GM12891 (cell line): Measurements from ENCODE around the gene FTO.

Experiments used
- DNase-seq: peaks from one replicate; pipeline ENCODE4 v3.0.0; 2011; ENCODE audit warnings: low spot score; ENCODE audit not compliant: insufficient read length
- FAIRE-seq: peaks from 2 replicates; lab custom pipeline; 2011; peaks lifted over from hg19 to GRCh38; lab: Jason Lieb, UNC
- PAX5 ChIP-seq: IDR thresholded peaks from 2 replicates; pipeline ENCODE4 v1.6.1; 2011; ENCODE audit warnings: low read length, moderate library complexity, mild to moderate bottlenecking; ENCODE audit not compliant: insufficient read depth, severe bottlenecking
- POLR2A ChIP-seq: IDR thresholded peaks from 2 replicates; pipeline ENCODE4 v1.6.1; 2011; ENCODE audit warnings: low read depth, low read length, control low read depth
- POLR2AphosphoS5 ChIP-seq: IDR thresholded peaks from 2 replicates; pipeline ENCODE4 v1.6.1; 2011; ENCODE audit warnings: low read depth, low read length, control low read depth
- POU2F2 ChIP-seq: IDR thresholded peaks from 2 replicates; pipeline ENCODE4 v1.6.1; 2011; ENCODE audit warnings: low read depth, mild to moderate bottlenecking, control low read depth, low read length, moderate library complexity
- SPI1 ChIP-seq: IDR thresholded peaks from 2 replicates; pipeline ENCODE4 v1.6.1; 2011; ENCODE audit warnings: low read depth, low read length, control low read depth
- TAF1 ChIP-seq: IDR thresholded peaks from 2 replicates; pipeline ENCODE4 v1.6.1; 2011; ENCODE audit warnings: low read depth, low read length, control low read depth

Gene FTO

DNA sequence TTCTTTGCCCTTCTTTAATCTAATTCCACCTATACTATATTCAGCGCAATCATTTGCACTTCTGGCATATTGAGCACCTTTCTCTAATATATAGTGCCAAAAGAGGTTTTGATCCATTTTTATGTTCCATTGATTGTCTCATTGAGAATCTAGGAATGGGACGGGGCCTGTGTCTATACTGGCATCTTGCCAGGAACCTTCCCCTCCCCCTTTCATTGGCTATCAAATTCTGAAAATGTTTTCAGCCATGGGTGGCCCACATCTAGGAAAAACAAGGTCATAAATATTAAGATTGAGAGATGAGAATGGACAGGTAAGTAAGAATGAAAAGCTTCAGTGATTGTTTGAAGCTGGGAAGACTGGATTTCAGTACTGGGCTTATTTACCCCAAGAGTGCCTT is 159.9 kb downstream of the FTO start:
- TF ChIP-seq POU2F2 (no peak), POLR2AphosphoS5 (no peak), POLR2A (no peak), PAX5 (no peak), SPI1 (no peak), TAF1 (no peak)
- no peak for FAIRE-seq
- DNase-seq, result no peak

DNA sequence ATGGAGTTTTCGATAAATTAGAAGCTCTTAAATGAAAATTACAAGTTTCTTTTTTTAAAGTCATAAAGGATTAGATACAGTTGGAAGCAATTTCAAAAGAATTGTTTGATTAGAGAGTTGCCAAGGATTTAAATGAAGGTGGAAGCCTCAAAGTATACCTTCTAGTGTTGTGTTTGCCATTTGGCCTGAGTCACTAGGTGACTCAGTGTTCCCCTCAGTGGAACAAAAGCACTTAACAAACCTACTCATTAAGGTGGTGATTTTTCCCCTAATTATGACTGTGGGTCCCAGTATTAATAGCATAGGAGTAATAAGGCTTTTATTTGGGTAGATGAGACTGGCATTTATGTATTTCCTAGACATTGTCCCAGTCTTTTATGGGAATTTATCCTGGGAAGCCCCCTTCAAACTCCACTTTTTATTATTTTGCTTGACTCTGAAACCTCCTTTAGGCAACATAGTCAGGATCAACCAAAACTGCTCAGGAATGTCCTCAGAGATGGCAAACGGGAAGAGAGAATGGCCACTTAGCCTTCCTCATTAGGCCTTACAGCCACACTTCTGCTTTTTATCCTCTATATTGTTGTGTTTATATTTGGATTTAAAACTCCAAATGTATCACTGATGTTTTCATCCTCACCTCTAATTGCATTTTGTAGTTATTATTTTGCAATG is 161.0 kb downstream of the FTO start:
- no peak for DNase-seq
- FAIRE-seq, result peak; percentile 40
- TF ChIP-seq POU2F2, result no peak
- no peak for TF ChIP-seq POLR2AphosphoS5
- TF ChIP-seq POLR2A, result no peak
- TF ChIP-seq PAX5, result no peak
- TF ChIP-seq TAF1, result no peak
- TF ChIP-seq SPI1, result peak; percentile 69

DNA sequence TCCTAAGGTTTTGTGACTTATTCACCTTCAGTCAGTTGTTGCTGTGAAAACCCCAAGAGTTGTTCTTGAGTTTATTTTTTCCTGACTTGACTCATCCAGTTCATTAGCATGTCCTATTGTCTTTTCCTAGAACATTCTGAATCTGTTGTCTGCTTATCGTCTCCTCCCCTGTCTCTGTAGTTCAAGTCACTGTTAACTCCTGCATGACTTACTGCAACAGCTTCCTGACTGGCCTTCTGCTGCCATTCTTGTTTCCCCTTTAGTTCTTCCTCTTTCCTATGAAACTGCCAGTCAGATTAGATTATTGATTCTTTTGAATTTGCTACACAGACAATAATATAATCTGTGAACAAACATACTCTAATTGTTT is 161.5 kb downstream of the FTO start:
- peak; percentile 61 for FAIRE-seq
- no peak for TF ChIP-seq TAF1
- TF ChIP-seq PAX5, result no peak
- TF ChIP-seq POLR2AphosphoS5, result no peak
- TF ChIP-seq POLR2A, result no peak
- TF ChIP-seq POU2F2, result no peak
- no peak for TF ChIP-seq SPI1
- no peak for DNase-seq

DNA sequence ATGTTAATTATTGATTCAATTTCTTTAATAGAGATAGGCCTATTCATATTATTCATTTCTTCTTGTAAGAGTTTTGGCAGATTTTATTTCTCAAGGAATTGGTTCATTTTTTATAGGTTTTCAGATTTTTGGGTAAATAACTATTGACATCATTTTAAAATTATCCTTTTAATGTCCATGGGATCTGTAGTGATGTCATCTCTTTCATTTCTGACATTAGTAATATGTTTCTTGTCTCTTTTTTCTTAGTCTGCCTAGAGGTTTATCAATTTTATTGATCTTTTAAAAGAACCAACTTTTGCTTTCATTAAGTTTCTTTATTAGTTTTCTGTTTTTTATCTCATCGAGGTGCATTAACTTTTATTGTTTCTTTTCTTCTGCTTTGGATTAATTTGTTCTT is 162.6 kb downstream of the FTO start:
- FAIRE-seq (no peak), DNase-seq (no peak)
- no peak for TF ChIP-seq POU2F2
- TF ChIP-seq POLR2AphosphoS5, result no peak
- TF ChIP-seq TAF1, result no peak
- TF ChIP-seq PAX5, result no peak
- no peak for TF ChIP-seq SPI1
- no peak for TF ChIP-seq POLR2A

DNA sequence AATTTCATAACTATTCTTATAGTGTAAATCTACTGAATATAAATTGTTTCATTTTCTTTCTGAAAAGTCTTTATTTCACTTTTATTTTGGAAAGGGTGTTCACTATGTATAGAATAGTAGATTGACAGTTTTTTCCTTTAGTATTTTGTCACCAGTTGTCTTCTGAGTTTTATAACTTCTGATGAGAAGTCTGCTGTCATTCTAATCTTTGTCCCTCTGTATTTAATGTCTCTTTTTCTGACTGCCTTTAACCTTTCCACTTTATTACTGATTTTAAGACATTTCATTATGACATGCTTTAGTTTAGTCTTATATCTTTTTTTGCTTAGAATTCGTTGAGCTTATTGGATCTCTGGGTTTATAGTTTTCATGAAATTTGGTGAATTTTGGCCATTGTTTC is 166.9 kb downstream of the FTO start:
- TF ChIP-seq POLR2A, result no peak

DNA sequence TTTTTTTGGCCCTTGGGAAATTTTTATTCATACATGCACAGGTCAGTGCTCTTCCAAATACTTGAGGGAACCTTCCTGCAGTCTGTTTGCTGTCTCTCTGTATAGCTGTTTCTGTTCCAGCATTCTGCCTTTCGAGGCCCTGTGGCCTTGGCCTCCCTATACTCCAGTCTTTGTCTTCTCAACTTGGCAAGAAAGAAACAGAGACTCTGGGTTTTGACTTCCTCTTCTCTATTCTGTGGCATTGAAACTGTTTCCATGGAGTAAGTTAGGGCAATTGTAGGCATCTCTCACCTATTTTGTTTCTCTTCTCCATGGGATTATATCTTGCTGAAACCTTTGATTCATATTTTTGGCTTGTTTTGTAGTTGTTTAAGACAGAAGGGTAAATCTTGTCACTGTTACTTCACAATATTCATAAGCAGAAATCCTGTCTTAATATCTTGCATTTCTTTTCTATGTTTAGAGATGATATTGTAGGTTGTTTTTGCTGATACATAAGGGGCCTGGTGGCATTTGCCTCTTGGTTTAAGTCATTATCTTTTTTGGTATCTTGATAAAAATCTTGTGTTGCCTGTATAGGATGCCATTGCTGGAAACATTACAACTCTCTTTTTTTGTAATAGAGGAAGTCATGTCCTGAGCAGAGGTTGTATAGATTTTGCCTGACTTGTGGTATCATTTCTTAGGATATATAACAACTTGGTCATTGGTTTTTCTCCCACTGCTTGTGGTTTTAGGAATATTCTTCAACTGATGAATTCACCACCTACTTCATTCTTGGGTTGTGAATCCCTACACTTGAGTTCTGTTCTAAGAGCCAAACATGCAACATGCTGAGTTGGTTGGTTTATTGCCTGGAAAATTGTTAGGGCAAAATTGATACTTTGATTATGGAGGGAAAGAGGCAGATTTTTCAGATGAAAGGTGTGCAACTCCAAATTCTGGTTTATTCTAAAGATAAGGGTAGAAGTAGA is 168.6 kb downstream of the FTO start:
- no peak for DNase-seq
- TF ChIP-seq SPI1, result peak; percentile 44
- TF ChIP-seq TAF1, result no peak
- no peak for TF ChIP-seq POU2F2
- FAIRE-seq, result no peak

More for the DNA sequence above, 166.9 kb downstream of the FTO start:
- FAIRE-seq (no peak), DNase-seq (no peak)

DNA sequence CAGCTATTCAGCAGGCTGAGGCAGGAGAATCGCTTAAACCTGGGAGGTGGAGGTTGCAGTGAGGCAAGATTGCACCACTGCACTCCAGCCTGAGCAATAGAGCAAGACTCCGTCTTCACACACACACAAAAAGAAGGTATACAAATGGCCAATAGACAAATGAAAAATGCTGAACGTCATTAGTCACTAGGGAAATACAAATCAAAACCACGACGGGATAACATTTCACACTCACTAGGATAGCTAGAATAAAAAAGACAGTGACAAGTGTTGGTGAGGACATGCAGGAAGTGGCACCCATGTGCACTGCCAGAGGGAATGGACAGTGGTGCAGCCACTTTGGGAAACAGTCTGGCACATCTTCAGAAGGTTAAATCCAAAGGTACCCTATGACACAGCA is 172.9 kb downstream of the FTO start:
- DNase-seq (no peak), FAIRE-seq (no peak)
- no peak for TF ChIP-seq SPI1
- no peak for TF ChIP-seq POLR2A
- TF ChIP-seq POLR2AphosphoS5, result no peak
- TF ChIP-seq PAX5, result no peak
- no peak for TF ChIP-seq POU2F2
- TF ChIP-seq TAF1, result no peak

DNA sequence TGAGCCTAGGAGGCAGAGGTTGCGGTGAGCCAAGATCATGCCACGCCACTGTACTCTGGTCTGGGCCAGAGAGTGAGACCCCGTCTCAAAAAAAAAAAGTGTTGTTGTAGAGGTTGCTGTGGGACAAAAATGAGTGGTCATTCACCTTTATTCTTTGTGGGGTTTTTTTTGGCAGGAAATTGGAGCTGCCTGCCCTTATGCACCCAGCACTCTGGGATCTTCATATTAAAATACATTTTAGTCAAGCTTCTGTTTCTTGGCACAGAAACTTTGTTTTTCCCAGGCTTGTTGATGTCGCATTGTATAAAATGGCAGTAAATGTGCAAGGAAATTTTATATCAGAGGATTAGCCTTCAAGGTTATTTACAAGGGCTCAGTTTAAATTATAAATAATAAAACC is 174.3 kb downstream of the FTO start:
- FAIRE-seq (no peak), DNase-seq (no peak)
- no peak for TF ChIP-seq SPI1

DNA sequence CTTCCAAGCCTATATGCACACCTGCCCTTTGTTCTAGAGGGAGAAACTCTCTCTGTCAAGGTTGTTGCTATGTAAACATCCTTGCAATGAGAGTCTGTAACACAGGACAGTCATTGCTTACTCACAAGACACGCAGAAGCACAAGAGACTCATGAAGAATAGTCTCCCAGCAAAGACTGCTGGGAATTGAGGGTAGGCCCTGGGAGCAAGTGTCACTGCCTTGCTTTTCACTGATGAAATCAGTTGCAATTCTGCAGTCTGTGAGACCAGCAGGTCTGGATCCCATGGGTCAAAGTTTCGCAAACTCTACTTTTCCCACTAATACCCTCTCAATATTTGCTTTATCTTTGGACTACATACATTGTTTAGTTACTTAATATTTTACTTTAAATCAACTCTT is 177.4 kb downstream of the FTO start:
- no peak for FAIRE-seq
- TF ChIP-seq POLR2AphosphoS5 (no peak), POU2F2 (no peak), SPI1 (no peak), PAX5 (no peak), POLR2A (no peak)
- DNase-seq, result no peak

DNA sequence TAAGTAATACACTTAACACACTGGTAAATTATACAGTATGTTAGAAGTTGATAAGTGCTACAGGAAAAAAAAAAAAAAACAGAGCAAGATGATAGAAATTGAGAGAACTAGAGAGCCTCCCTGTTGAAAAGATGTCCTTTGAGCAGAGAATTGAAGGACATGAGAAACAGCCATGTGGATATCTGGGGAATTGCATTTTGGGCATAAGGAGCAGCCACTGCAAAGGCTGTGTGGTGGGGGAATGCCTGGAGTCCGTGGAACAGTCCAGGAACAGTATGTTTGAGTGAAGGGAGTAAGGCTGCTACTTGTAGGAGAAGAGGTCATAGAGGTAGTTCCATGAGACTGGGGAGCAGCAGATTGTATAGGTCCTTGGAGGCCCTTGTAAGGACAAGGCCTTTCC is 178.4 kb downstream of the FTO start:
- DNase-seq (no peak), FAIRE-seq (no peak)
- TF ChIP-seq POLR2A (no peak), POU2F2 (no peak), TAF1 (no peak)

DNA sequence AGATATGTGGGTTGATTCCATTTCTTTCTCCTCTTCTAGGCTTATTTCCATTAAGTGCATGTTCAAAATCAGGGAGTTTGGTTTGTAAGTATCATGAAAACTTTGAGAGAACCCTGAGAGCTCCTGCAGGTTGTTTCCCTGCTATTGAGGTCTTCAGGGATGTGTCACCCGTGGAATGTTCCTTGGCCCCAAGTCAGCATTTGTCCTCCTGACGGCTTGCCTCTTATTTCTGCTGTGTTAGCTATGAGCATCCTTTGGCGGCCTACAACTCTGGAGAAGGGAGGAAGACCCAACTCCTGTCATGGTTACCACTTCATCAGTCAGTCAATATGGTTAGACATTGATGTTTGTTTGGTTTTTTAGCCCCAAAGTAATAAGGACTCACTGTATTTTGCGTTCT is 180.8 kb downstream of the FTO start:
- FAIRE-seq (no peak), DNase-seq (no peak)
- TF ChIP-seq SPI1 (no peak), TAF1 (no peak), POU2F2 (no peak), POLR2A (no peak), POLR2AphosphoS5 (no peak), PAX5 (no peak)
